ENCODE data around the gene ZNF341.

- TF ChIP-seq, protein P1, sequence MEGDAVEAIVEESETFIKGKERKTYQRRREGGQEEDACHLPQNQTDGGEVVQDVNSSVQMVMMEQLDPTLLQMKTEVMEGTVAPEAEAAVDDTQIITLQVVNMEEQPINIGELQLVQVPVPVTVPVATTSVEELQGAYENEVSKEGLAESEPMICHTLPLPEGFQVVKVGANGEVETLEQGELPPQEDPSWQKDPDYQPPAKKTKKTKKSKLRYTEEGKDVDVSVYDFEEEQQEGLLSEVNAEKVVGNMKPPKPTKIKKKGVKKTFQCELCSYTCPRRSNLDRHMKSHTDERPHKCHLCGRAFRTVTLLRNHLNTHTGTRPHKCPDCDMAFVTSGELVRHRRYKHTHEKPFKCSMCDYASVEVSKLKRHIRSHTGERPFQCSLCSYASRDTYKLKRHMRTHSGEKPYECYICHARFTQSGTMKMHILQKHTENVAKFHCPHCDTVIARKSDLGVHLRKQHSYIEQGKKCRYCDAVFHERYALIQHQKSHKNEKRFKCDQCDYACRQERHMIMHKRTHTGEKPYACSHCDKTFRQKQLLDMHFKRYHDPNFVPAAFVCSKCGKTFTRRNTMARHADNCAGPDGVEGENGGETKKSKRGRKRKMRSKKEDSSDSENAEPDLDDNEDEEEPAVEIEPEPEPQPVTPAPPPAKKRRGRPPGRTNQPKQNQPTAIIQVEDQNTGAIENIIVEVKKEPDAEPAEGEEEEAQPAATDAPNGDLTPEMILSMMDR (IDR thresholded peaks at IDR 0.05; ENCODE audit: borderline replicate concordance, extremely low read depth, low read length, poor library complexity, severe bottlenecking), result no peak
- no peak for TF ChIP-seq EZH2 (IDR thresholded peaks at IDR 0.05; ENCODE audit: borderline replicate concordance, low read depth, low read length, severe bottlenecking)
Measured at GRCh38 chr20:33713865-33714367, 17.9 kb upstream of the ZNF341 start.

Data from DND-41 (cell line).